ENCODE results near the gene SLC13A5.
"Not testable (repeated sequence)": the region's sequence is repeated elsewhere in the genome, so short reads cannot be mapped to it uniquely, and the experiment has no call there.

Gene SLC13A5

DNA sequence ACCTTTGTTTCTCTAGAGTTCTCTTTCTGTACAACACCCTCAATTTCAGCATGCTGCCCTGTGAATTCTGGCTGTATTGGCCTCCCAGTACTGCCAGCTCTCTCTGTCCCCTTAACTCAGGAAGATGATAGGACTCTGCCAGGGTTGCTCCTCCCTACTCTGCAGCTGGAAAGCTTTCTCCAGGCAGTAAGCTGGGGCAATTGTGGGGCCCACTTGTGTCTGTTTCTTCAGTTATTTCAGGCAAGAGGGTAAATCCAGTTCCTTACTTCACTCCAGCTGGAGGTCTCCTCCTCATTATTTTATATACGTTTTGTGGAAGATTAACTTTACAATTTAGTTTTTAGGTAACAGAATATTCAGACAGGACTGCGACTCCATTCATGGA, 51.7 kb downstream of the SLC13A5 start:
- no peak for DNase-seq (ENCODE audit: low read depth)

GRCh38 chr17:6660805-6661463, 52.2 kb downstream of the SLC13A5 start:
- DNase-seq (ENCODE audit: low read depth), result no peak

DNA sequence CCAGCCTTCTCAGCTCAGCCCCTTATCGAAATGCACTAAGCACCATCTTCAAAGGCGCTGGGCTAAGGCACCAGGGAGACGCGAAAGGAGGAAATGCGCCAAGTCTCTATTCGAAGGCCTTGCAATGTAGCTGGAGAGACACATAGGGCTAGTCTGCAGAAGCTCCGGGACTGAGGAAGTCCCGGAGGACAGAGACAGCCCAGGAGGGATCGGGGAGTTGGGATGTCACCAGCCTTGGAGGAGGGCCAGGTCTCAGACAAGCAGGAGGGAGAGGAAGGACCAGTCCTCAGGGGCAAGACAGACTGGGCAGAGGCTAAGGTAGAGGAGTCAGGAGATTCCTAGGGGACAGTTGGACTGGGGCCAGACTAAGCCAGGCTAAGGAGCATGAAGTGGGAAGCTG, 53.1 kb downstream of the SLC13A5 start:
- DNase-seq (ENCODE audit: low read depth), result no peak

DNA sequence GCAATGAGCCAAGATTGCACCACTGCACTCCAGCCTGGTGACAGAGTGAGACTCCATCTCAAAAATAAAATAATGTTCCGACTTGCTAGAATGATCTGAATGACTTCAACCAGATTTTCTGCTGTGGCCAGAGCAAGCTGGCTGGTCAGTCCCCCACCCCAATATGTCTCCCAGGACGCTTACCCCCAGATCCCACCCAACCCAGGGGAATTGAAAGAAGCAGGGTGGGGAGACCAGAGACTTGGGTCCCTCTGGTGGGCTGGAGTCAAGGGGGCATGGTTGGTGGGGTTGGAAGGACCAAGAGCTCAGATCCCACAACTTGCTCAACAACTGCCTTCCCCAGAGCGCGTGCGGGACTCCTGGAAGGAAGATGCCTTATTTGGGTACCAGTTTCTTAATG, 54.8 kb downstream of the SLC13A5 start:
- not testable (repeated sequence) for DNase-seq (ENCODE audit: low read depth)

DNA sequence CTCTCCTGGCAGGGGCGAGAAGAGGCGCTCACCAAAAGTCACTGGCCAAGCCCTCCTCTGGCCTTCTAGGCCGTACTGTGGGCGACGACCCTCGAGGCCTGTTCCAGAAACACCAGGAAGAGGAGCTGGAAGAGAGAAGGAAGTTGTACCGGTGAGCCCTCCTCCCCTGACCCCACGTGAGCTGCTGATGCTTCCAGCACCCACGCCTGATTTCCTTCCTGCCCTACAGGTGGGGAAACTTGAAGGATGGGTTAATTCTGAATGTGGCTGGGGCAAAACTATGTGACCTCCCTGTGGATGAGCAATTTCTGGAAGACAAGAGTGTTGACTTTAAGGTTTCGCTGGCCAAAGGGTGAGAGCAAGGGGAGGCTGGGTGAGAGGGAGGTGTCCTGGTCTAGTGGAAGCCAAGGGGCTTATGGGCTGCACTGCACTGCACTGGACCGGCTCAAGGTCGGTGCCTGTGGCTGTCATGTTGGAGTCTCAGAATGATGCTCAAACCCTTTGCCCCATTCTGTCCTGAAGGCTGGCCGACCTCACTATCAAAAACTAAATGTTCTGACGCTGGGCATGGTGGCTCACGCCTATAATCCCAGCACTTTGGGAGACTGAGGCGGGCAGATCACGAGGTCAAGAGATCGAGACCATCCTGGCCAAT, 55.4 kb downstream of the SLC13A5 start:
- DNase-seq (ENCODE audit: low read depth), result no peak

DNA sequence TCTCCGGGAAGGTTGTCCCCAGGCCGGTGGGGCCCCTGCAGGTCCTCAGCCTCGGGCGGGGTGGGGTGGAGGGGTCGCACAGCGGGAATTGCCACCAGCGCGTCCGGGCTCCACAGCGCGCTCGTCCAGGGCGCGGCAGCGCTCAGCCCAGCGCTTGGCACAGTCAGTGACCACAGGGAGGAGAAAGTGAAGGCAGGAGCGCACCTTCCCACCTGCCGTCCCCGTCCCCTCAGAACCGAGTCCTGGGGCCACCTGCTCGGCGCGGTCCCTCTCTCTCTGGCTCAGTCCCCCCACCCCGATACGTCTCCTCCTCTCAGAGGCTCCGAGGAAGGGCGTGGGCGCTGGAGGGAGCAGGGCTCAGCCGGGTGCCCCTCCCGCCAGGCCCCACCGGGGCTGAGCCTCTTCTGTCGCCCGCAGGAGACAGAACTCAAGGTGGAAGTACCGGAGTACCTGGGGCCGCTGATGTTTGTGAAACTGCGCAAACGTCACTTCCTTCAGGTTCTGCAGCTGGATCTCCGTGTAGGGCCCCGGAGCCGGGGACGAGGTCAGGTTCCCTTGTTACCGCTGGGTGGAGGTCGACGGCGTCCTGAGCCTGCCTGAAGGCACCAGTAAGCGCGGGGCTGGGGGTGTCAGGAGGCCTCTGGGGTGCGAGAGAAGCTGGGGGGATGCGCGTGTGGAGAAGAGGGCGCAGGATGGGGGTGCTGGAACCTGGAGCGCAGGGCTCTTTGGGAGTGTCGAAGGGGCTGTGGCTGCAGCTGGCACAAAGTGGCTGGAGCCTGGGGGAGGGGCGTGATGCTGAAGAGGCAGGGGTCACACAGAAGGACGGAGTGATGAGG, 56.2 kb downstream of the SLC13A5 start:
- not testable (repeated sequence) for DNase-seq (ENCODE audit: low read depth)

DNA sequence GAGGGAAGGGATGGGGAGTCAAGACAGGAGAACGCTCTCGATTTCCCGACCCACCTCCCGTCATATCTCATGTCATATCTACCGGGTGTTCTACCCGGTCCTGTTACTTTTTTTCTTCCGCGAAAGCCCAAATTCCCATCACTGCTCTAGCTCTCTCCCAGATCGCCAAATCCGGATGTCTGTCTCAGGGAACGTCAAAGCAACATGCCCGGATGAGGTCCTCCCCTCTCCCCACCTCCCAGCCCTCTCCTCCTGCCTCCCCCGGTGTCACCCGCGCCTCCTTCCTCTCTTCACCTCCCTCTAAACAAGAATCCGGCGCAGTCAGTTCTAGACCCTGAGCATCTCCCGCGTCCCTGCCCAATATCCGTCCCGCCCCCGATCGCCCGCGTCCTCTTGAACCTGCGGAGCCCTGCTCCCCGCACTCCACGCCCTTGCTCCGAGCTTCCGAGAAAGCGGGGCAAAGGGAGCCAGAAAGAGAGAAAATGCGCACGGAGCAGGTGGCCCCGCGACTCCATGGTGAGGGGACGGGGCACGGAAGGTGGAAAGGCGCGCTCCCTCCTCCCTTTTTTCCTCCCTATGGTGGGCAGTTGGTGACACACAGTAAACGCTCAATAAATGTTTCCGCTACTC, 57.3 kb downstream of the SLC13A5 start:
- DNase-seq (ENCODE audit: low read depth), result not testable (repeated sequence)

DNA sequence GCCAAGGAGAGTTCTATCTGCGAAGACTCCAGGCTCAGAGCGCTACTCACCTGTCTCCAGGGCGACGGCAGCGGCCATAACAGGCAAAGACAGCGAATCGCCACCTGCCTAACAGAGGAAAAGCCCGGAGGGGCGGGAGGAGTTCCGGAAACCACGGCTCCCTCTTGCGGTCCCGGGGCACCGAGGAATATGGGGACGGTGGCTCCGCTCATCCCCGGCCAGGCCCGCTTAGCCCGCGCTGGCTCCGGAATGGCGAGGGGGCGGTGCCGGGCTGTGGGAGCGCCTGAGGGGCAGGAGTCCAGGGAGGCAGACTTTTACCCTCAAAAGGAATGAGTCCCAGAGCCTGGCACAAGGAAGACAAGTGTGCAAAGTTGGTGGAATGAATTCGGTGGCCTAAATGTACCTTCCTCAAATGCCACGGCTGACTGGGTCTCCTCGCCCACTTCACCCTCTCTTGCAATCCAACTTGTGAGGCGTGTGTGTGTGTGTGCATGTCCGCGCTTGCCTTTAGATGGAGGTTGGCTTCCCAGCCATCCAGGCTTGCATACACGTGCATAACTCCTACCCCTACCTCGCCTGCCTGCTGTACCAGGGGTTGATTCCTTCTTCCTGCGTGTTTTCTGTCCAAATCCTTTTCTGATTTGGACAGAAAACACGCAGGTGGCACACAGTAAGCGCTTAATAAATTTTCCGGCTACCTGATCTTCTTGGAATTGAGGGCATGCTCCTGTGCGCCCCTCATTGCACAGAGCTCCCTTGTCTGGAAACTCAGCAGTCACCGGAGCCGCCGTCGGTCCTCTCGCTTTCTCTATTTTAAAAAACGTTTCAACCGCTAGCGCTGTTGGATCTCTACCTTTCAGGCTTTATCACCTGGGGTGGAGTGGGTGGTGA, 58.1 kb downstream of the SLC13A5 start:
- no peak for DNase-seq (ENCODE audit: low read depth)

DNA sequence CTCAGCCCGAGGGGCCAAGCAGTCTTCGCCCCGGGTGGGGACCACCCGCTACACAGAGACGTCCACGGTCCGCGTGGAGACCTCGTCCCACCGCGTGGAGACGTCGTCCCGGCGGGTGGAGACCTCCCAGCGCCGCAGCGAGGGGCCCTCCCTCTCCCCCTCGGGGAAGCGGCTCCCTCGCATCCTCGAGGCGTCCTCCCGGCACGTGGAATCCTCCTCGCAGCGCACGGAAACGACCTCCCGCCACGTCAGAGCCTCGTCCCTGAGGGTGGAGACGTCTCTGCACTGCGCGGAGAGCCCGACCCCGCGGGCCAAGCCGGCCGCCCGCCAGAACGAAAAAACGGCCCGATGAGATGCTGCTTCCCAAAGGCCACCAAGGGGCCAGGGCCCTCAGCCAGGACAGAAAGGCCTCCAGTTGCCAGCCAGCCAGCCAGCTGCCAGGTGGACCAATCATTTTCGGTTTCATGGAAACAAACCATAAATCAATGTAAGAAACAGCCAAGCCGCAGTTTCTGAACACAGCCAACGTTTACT, 61.2 kb downstream of the SLC13A5 start:
- peak; percentile 67 for DNase-seq (ENCODE audit: low read depth)

GRCh38 chr17:6651354-6651918, 61.7 kb downstream of the SLC13A5 start, which contains the start of the genes C17orf100 and MED31:
C17orf100 (plus strand) TSS chr17:6651762; CDS start chr17:6651914, 152 bp downstream.
MED31 (minus strand) TSS chr17:6651605; CDS start chr17:6651528, 77 bp downstream.
- peak; percentile 81 for DNase-seq (ENCODE audit: low read depth)

DNA sequence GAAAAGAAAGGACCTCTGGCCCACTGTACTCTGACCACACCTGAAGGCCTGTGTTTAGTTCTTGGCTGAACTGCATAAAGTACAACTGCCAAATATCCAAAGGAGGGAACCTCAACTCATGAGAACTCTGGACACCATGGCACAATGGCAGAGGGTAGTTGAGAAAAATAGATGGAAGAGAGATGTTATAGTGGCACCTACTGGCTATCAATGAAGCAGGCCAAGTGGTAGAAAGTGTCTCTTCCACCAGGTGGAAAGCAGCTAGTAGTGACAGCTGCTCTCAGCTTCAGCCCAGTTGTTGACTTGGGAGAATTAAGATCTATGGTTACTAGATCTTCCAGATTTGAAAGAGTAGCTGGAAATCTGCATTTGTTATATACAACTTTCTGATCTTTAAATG, 65.0 kb downstream of the SLC13A5 start:
- DNase-seq (ENCODE audit: low read depth), result no peak

DNA sequence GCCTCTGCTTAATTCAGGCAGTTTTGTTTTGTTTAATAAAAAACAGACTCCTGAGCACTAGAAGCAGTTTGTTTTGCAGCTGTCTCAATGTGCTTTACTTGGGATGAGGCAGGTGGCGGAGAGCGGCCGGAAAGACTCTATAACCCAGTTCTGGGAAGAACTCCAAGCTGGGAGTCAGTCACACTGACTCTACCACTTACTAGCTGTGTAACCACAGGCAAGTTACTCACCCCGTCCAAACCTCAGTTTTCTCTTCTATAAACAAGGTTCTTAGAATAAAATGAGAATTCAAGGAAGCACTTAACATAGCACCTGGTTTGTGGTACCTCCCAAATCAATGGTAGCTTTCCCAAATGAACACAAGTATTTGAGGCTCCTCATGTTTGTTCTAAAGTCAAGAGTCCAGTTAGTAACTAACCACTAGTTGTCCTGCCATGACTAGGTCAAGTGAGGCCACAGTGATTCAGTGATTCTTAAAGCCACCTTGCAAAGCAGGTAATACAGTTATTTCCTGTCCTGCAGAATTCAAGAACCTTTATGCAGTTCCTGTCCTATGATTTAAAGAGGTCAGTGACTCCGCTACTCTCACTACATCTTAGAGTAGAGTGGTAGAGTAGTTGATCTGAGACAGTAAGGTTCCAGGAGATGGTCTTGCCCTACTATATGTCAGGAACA, 69.6 kb downstream of the SLC13A5 start:
- peak; percentile 90 for DNase-seq (ENCODE audit: low read depth)

DNA sequence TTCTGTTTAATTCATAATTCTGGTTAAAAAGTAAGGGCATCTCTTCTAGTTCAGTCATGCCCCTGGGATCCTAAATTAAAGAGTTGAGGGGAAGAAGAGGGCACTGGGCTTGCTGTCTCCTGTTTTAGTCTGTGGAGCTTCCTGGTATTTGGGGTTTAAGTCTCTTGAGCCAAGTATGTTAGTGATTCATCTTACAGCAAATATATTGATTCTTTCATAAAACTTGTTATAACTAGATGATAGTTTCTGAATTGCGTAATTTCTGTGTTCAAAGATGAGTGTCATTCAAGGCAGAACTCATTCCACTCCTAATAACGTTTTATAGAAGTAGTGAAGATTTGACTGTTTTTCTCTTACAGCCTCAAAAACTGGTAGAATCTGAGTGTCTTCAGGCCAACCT, 70.6 kb downstream of the SLC13A5 start:
- DNase-seq (ENCODE audit: low read depth), result no peak

GRCh38 chr17:6641247-6641863, 71.8 kb downstream of the SLC13A5 start:
- DNase-seq (ENCODE audit: low read depth), result no peak

GRCh38 chr17:6640536-6641246, 72.5 kb downstream of the SLC13A5 start, which contains the start of the genes KIAA0753 and TXNDC17:
KIAA0753 (minus strand) TSS chr17:6640711; CDS start chr17:6635103, 5,608 bp downstream.
TXNDC17 (plus strand) TSS chr17:6641060; CDS start chr17:6641083, 23 bp downstream.
- DNase-seq (ENCODE audit: low read depth), result peak; percentile 86

DNA sequence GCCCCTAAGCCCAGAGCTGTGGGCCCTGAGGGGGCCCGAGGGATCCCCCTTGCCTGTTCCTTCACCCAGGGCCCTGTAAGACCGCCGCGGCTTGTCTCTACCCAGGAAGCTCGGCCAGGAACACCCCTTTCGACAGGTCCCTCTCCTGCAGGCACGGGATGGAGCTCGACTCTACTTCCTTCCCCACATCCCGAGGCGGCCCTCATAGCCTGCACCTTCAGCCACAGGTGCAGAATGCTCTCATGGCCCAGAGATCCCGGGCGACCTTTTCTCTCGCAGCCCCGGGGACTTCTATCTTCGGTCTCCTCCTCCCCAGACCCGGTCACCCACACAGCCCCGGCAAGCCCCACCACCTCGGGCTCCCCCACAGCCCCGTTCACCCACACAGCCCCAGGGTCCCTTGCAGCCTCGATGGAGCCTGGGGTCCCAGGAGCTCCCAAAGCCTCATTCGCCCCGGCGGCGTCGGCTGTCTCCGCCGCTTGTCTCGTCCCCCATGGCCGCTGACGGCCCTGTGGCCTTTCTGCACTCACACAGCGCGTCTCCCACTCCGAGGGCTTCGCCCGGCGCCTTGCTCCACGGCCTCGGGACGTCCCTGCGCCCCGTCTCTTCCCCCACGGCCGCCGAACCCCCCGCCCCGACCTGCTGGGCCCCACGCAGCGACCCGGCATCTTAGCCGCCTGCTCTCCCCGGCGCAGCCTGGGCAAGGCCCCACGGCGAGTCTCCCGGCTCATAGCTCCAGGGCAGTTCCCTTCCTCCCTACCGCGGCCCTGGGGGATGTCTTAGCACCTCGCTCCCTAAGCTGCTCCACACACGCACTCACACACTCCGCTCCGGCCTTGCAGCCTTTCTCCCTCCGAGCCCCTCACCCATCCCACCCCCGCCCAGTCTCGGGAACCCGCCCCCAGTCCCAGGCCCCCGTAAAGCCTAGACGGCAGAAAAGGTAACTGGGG, 73.3 kb downstream of the SLC13A5 start:
- peak; percentile 49 for DNase-seq (ENCODE audit: low read depth)

DNA sequence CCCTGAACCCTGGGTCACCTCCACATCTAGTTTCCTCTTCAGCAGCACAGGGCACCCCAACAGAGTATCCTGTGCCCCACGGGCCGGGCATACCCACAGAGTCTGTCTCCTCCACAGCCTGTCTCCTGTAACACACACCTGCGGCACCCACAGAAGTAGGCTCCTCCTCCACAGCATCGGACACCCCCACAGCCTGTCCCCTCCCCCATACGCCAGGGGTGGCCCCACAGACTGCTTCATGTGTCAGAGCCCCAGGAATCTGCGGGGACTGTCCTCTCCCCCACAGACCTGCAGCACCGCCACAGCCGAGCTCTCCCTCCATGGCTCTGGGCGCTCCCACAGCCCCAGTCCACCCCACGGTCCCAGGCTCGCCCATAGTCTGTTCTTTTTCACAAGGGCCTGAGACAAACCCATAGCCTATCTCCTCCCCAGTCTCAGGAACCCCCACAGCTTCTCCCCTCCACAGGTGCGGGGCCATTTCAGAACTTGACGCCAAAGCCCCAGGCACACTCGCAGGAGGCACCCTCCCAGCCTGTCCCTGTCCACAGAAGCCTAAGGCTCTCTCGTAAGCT, 74.1 kb downstream of the SLC13A5 start:
- no peak for DNase-seq (ENCODE audit: low read depth)
